NCI-H748 (cell line): ENCODE results near the gene UQCR11.

Experiments used
- DNase-seq: peaks from one replicate; lab custom pipeline; 2025; ENCODE audit not compliant: unreplicated experiment; lab: John Stamatoyannopoulos, UW

Gene UQCR11

GRCh38 chr19:1569997-1570396 lies 35.3 kb downstream of the UQCR11 start:
- no peak for DNase-seq

GRCh38 chr19:1568320-1569019 lies 36.8 kb downstream of the UQCR11 start, which contains the start of gene MEX3D:
Gene MEX3D, minus strand, starts transcription at chr19:1568325. Its CDS starts 267 bp downstream, at chr19:1568058.
- peak; percentile 73 for DNase-seq

- DNase-seq, result no peak
Observed at GRCh38 chr19:1567848-1568227, 37.4 kb downstream of the UQCR11 start.

- DNase-seq, result peak; percentile 25
Observed at GRCh38 chr19:1567116-1567847, 38.0 kb downstream of the UQCR11 start.

- peak; percentile 77 for DNase-seq
Observed at GRCh38 chr19:1566392-1567115, 38.7 kb downstream of the UQCR11 start.

GRCh38 chr19:1563251-1563650 lies 42.0 kb downstream of the UQCR11 start:
- DNase-seq, result no peak

- DNase-seq, result no peak
Observed at GRCh38 chr19:1561236-1561842, 43.9 kb downstream of the UQCR11 start.

- no peak for DNase-seq
Observed at GRCh38 chr19:1560286-1560882, 44.9 kb downstream of the UQCR11 start.

GRCh38 chr19:1558552-1558951 lies 46.7 kb downstream of the UQCR11 start:
- no peak for DNase-seq

- no peak for DNase-seq
Observed at GRCh38 chr19:1556390-1557070, 48.7 kb downstream of the UQCR11 start.

- no peak for DNase-seq
Observed at GRCh38 chr19:1555487-1556389, 49.5 kb downstream of the UQCR11 start.

GRCh38 chr19:1554968-1555367 lies 50.3 kb downstream of the UQCR11 start:
- no peak for DNase-seq

- DNase-seq, result no peak
Observed at GRCh38 chr19:1553415-1553814, 51.8 kb downstream of the UQCR11 start.

- no peak for DNase-seq
Observed at GRCh38 chr19:1551068-1552040, 53.9 kb downstream of the UQCR11 start.

GRCh38 chr19:1549332-1549945 lies 55.8 kb downstream of the UQCR11 start:
- DNase-seq, result no peak
